ENCODE data around the gene ZNF544. TPM values are rescaled to one million over a fixed set of nuclear protein-coding genes. Genes with fewer than 3 reads are reported as not detected.

The ZNF544 gene
- polyA plus RNA-seq, 1 donor from 2014 or later: 22.7 TPM

Other genes starting within 250 kb of the ZNF544 start
- gene ZNF606, start 226.1 kb upstream of the ZNF544 start, polyA plus RNA-seq: 39.1 and 43.2 TPM in 2 replicates
- gene ZSCAN1, start 194.9 kb upstream of the ZNF544 start, polyA plus RNA-seq: 6.3 and 7.9 TPM in 2 replicates
- 13.7 and 17.2 TPM in 2 replicates for gene ZNF135, start 169.6 kb upstream of the ZNF544 start, polyA plus RNA-seq
- 399 and 400 TPM in 2 replicates for gene ZSCAN18, start 130.7 kb upstream of the ZNF544 start, polyA plus RNA-seq
- 20.3 and 20.6 TPM in 2 replicates for gene ZNF329, start 78.1 kb upstream of the ZNF544 start, polyA plus RNA-seq
- 46.4 and 47.2 TPM in 2 replicates for gene ZNF274, start 45.9 kb upstream of the ZNF544 start, polyA plus RNA-seq
- gene ZNF8, start 50.0 kb downstream of the ZNF544 start, polyA plus RNA-seq: 5.5 and 6.4 TPM in 2 replicates
- 137 and 141 TPM in 2 replicates for gene ERVK3-1, start 76.5 kb downstream of the ZNF544 start, polyA plus RNA-seq
- 1.6 and 2.2 TPM in 2 replicates for gene ZSCAN22, start 98.1 kb downstream of the ZNF544 start, polyA plus RNA-seq
- 35.4 and 40.0 TPM in 2 replicates for gene A1BG, start 124.6 kb downstream of the ZNF544 start, polyA plus RNA-seq
- 13.7 and 18.4 TPM in 2 replicates for gene ZNF497, start 133.8 kb downstream of the ZNF544 start, polyA plus RNA-seq
- gene ZNF837, start 152.1 kb downstream of the ZNF544 start, polyA plus RNA-seq: 4.5 and 9.8 TPM in 2 replicates
- gene RPS5, start 158.4 kb downstream of the ZNF544 start, polyA plus RNA-seq: 1,461 and 1,514 TPM in 2 replicates
- gene RNF225, start 166.7 kb downstream of the ZNF544 start, polyA plus RNA-seq: not detected in 2 replicates
- gene ZNF584, start 179.7 kb downstream of the ZNF544 start, polyA plus RNA-seq: 17.9 and 29.6 TPM in 2 replicates
- gene ZNF132, start 211.2 kb downstream of the ZNF544 start, polyA plus RNA-seq: 0.77 and 1.0 TPM in 2 replicates
- 7.8 and 10.4 TPM in 2 replicates for gene ZNF324B, start 222.7 kb downstream of the ZNF544 start, polyA plus RNA-seq
- 12.5 and 19.5 TPM in 2 replicates for gene ZNF324, start 238.2 kb downstream of the ZNF544 start, polyA plus RNA-seq
- gene ZNF446, start 247.4 kb downstream of the ZNF544 start, polyA plus RNA-seq: 18.2 and 25.9 TPM in 2 replicates

All from neural cell (in vitro differentiated cells).